Hypothalamus (tissue), 51 donors: ENCODE data around the gene RCVRN.

Experiments used
- DNase-seq, 51 donors: peaks; one replicate each; lab custom pipeline; 2025; lab: John Stamatoyannopoulos, UW

Gene RCVRN

GRCh38 chr17:9899280-9900043 lies 5.6 kb downstream of the RCVRN start:
- no peak for DNase-seq

- DNase-seq, result no peak
These were observed 6.3 kb downstream of the RCVRN start for GRCh38 chr17:9898812-9899211.

- DNase-seq, result no peak
These were observed 7.6 kb downstream of the RCVRN start for GRCh38 chr17:9897372-9897968.

GRCh38 chr17:9895923-9896322 lies 9.1 kb downstream of the RCVRN start:
- no peak for DNase-seq

- DNase-seq, result no peak
These were observed 10.8 kb downstream of the RCVRN start for GRCh38 chr17:9894231-9894630.

- no peak for DNase-seq
These were observed 11.6 kb downstream of the RCVRN start for GRCh38 chr17:9893411-9894012.

GRCh38 chr17:9890124-9890523 lies 14.9 kb downstream of the RCVRN start:
- no peak for DNase-seq

- DNase-seq, result no peak
These were observed 17.6 kb downstream of the RCVRN start for GRCh38 chr17:9887508-9887907.

GRCh38 chr17:9886141-9886930 lies 18.7 kb downstream of the RCVRN start:
- DNase-seq, result peak in 1 of 51 donors; percentile 70

GRCh38 chr17:9883451-9883850 lies 21.6 kb downstream of the RCVRN start:
- DNase-seq, result no peak

GRCh38 chr17:9880582-9880999 lies 24.5 kb downstream of the RCVRN start:
- DNase-seq, result peak in 2 of 51 donors; percentile 8 to 26

GRCh38 chr17:9878786-9879525 lies 26.1 kb downstream of the RCVRN start:
- DNase-seq, result no peak

GRCh38 chr17:9878356-9878755 lies 26.7 kb downstream of the RCVRN start:
- no peak for DNase-seq

GRCh38 chr17:9875441-9875840 lies 29.6 kb downstream of the RCVRN start:
- peak in 2 of 51 donors; percentile 12 to 15 for DNase-seq

- DNase-seq, result no peak
These were observed 30.3 kb downstream of the RCVRN start for GRCh38 chr17:9874722-9875121.

GRCh38 chr17:9872852-9873251 lies 32.2 kb downstream of the RCVRN start:
- DNase-seq, result no peak

GRCh38 chr17:9868552-9868951 lies 36.5 kb downstream of the RCVRN start:
- DNase-seq, result peak in 2 of 51 donors; percentile 6 to 20

- DNase-seq, result no peak
These were observed 39.5 kb downstream of the RCVRN start for GRCh38 chr17:9865586-9865985.

GRCh38 chr17:9862949-9863348 lies 42.1 kb downstream of the RCVRN start:
- DNase-seq, result no peak

- no peak for DNase-seq
These were observed 42.9 kb downstream of the RCVRN start for GRCh38 chr17:9862220-9862619.
